ENCODE data around the gene RBBP4.
"Not testable (repeated sequence)": the region's sequence is repeated elsewhere in the genome, so short reads cannot be mapped to it uniquely, and the experiment has no call there.

Gene RBBP4
- total RNA-seq = 118 to 219 (median 199) reads per million in 3 experiments

GRCh38 chr1:32650752-32651460 lies at the start of gene RBBP4:
Gene RBBP4 (plus strand): TSS chr1:32651208. CDS start chr1:32651307, 99 bp downstream.
- peak; percentile 98 for DNase-seq

- DNase-seq = no peak
These were observed 45.1 kb upstream of the RBBP4 start for GRCh38 chr1:32605711-32606424.

- no peak for DNase-seq
These were observed 44.2 kb upstream of the RBBP4 start for GRCh38 chr1:32606565-32607371.

- no peak for DNase-seq
These were observed 41.8 kb upstream of the RBBP4 start for GRCh38 chr1:32609180-32609579.

- no peak for DNase-seq
These were observed 39.2 kb upstream of the RBBP4 start for GRCh38 chr1:32611859-32612188.

GRCh38 chr1:32612189-32612881 lies 38.7 kb upstream of the RBBP4 start:
- peak; percentile 3 for DNase-seq

- no peak for DNase-seq
These were observed 37.5 kb upstream of the RBBP4 start for GRCh38 chr1:32613472-32613871.

- DNase-seq = no peak
These were observed 32.3 kb upstream of the RBBP4 start for GRCh38 chr1:32618673-32619221.

GRCh38 chr1:32619701-32620485 lies 31.1 kb upstream of the RBBP4 start:
- DNase-seq = no peak

- no peak for DNase-seq
These were observed 28.8 kb upstream of the RBBP4 start for GRCh38 chr1:32622205-32622604.

GRCh38 chr1:32622806-32623681 lies 28.0 kb upstream of the RBBP4 start:
- no peak for DNase-seq

GRCh38 chr1:32623775-32624174 lies 27.2 kb upstream of the RBBP4 start:
- no peak for DNase-seq

GRCh38 chr1:32626176-32626575 lies 24.8 kb upstream of the RBBP4 start:
- no peak for DNase-seq

- peak; percentile 7 for DNase-seq
These were observed 23.3 kb upstream of the RBBP4 start for GRCh38 chr1:32627596-32628162.

- DNase-seq = not testable (repeated sequence)
These were observed 20.8 kb upstream of the RBBP4 start for GRCh38 chr1:32630173-32630572.

GRCh38 chr1:32632829-32633228 lies 18.2 kb upstream of the RBBP4 start:
- no peak for DNase-seq

- no peak for DNase-seq
These were observed 15.3 kb upstream of the RBBP4 start for GRCh38 chr1:32635508-32636277.

- DNase-seq = no peak
These were observed 13.9 kb upstream of the RBBP4 start for GRCh38 chr1:32636914-32637645.
